GM12878 (cell line): ENCODE data around the gene CNOT3. TPM values are rescaled to one million over a fixed set of nuclear protein-coding genes. Genes with fewer than 3 reads are reported as not detected.

Experiments used
- BCL11A ChIP-seq: IDR thresholded peaks from 2 replicates; pipeline ENCODE4 v1.6.1; 2011; ENCODE audit warnings: low read depth, low read length
- BCL3 ChIP-seq: IDR thresholded peaks from 2 replicates; pipeline ENCODE4 v1.6.1; 2011; ENCODE audit warnings: borderline replicate concordance, low read depth, mild to moderate bottlenecking, moderate library complexity, low read length; ENCODE audit not compliant: insufficient read depth, poor library complexity, severe bottlenecking
- BHLHE40 ChIP-seq, 2 experiments: fragments of 450-650 bp in 1 of 2; IDR thresholded peaks; 2 replicates each; pipeline ENCODE4 v1.6.1; 2011 to 2017; ENCODE audit warnings: low read depth in 2 of 2, borderline replicate concordance in 1 of 2, improper control_type of control experiment in 1 of 2, low read length in 1 of 2, mild to moderate bottlenecking in 1 of 2
- CREB1 ChIP-seq: IDR thresholded peaks from 2 replicates; pipeline ENCODE4 v1.6.1; 2012; ENCODE audit warnings: low read depth, mild to moderate bottlenecking, inconsistent platforms
- CREM ChIP-seq: IDR thresholded peaks from 2 replicates; pipeline ENCODE4 v1.6.1; 2014; ENCODE audit warnings: antibody characterized with exemption, low read depth
- E2F4 ChIP-seq: IDR thresholded peaks from 2 replicates; pipeline ENCODE4 v1.6.1; 2012; ENCODE audit warnings: low read depth, low read length, improper control_type of control experiment
- E2F8 ChIP-seq: fragments of 450-650 bp; IDR thresholded peaks from 2 replicates; pipeline ENCODE4 v1.6.1; 2018; ENCODE audit warnings: mild to moderate bottlenecking, low read depth, moderate library complexity; ENCODE audit not compliant: partially characterized antibody
- HDAC6 ChIP-seq: fragments of 200-600 bp; sonication (generic); IDR thresholded peaks from one replicate; pipeline ENCODE4 v1.8.0; 2017; ENCODE audit warnings: antibody characterized with exemption; ENCODE audit not compliant: unreplicated experiment
- IKZF1 ChIP-seq: fragments of 450-650 bp; conservative IDR thresholded peaks from 2 replicates; pipeline ENCODE4 v1.6.1; 2017; ENCODE audit warnings: antibody characterized with exemption, mild to moderate bottlenecking
- IRF4 ChIP-seq: IDR thresholded peaks from 2 replicates; pipeline ENCODE4 v1.6.1; 2011; ENCODE audit warnings: low read depth, low read length
- MYB ChIP-seq: fragments of 150-350 bp; IDR thresholded peaks from 2 replicates; pipeline ENCODE4 v1.6.1; 2014; ENCODE audit warnings: mild to moderate bottlenecking, low read depth, low read length, borderline replicate concordance
- POU2F2 ChIP-seq: IDR thresholded peaks from 3 replicates; pipeline ENCODE4 v1.6.1; 2011; ENCODE audit warnings: low read depth, mild to moderate bottlenecking, low read length, borderline replicate concordance
- YY1 ChIP-seq: IDR thresholded peaks from 2 replicates; pipeline ENCODE4 v1.6.1; 2011; ENCODE audit warnings: low read depth, mild to moderate bottlenecking, low read length
- polyA plus RNA-seq, 11 experiments: library from polyadenylated mRNA; depleted of rRNA in 4 of 11; unstranded in 6 of 11; stranded (reverse) in 5 of 11; fragments of >200 nt; fragmentation: Nextera tagmentation in 4 of 11; fragmentation: Illumina TruSeq in 1 of 11; extraction: Ambion mirVana in 4 of 11; extraction: Trizol in 1 of 11; gene quantifications; 1 replicate in 1 of 11; 2 replicates in 10 of 11; pipeline versions ENCODE4 v1.2.1 to v1.2.3, GENCODE V29; 2011 to 2016; ENCODE audit warnings: inconsistent platforms in 2 of 11, missing spikeins in 2 of 11, low read depth in 1 of 11
- total RNA-seq, 4 experiments: library from RNA; depleted of rRNA in 3 of 4; stranded (reverse); fragments of >200 nt in 3 of 4; fragmentation: Illumina TruSeq in 1 of 4; extraction: Trizol in 1 of 4; gene quantifications; 2 replicates each; pipeline versions ENCODE4 v1.2.1 to v1.2.3, GENCODE V29; 2013 to 2021
- TF ChIP-seq, protein P1 (sequence below): fragments of 450-650 bp; IDR thresholded peaks from 2 replicates; pipeline ENCODE4 v1.6.1; 2017; ENCODE audit warnings: low read depth, mild to moderate bottlenecking, moderate library complexity
- TF ChIP-seq, protein P2 (sequence below): fragments of 450-650 bp; IDR thresholded peaks from 2 replicates; pipeline ENCODE4 v1.6.1; 2017; ENCODE audit warnings: mild to moderate bottlenecking
- TF ChIP-seq, protein P3 (sequence below): fragments of 450-650 bp; formaldehyde crosslinking; IDR thresholded peaks from 2 replicates; pipeline ENCODE4 v1.5.0; 2022; ENCODE audit warnings: mild to moderate bottlenecking, missing genetic modification characterization

The CNOT3 gene
- total and polyA plus RNA-seq, 10 of the 15 experiments (the other 5 are each of a cell fraction or from before 2014, with no cell fraction given): 0.14 to 45.1 (median 14.0) TPM

- TF ChIP-seq, protein P1, sequence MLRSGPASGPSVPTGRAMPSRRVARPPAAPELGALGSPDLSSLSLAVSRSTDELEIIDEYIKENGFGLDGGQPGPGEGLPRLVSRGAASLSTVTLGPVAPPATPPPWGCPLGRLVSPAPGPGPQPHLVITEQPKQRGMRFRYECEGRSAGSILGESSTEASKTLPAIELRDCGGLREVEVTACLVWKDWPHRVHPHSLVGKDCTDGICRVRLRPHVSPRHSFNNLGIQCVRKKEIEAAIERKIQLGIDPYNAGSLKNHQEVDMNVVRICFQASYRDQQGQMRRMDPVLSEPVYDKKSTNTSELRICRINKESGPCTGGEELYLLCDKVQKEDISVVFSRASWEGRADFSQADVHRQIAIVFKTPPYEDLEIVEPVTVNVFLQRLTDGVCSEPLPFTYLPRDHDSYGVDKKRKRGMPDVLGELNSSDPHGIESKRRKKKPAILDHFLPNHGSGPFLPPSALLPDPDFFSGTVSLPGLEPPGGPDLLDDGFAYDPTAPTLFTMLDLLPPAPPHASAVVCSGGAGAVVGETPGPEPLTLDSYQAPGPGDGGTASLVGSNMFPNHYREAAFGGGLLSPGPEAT: no peak
- TF ChIP-seq, protein P2, sequence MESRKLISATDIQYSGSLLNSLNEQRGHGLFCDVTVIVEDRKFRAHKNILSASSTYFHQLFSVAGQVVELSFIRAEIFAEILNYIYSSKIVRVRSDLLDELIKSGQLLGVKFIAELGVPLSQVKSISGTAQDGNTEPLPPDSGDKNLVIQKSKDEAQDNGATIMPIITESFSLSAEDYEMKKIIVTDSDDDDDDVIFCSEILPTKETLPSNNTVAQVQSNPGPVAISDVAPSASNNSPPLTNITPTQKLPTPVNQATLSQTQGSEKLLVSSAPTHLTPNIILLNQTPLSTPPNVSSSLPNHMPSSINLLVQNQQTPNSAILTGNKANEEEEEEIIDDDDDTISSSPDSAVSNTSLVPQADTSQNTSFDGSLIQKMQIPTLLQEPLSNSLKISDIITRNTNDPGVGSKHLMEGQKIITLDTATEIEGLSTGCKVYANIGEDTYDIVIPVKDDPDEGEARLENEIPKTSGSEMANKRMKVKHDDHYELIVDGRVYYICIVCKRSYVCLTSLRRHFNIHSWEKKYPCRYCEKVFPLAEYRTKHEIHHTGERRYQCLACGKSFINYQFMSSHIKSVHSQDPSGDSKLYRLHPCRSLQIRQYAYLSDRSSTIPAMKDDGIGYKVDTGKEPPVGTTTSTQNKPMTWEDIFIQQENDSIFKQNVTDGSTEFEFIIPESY: no peak
- TF ChIP-seq, protein P3, sequence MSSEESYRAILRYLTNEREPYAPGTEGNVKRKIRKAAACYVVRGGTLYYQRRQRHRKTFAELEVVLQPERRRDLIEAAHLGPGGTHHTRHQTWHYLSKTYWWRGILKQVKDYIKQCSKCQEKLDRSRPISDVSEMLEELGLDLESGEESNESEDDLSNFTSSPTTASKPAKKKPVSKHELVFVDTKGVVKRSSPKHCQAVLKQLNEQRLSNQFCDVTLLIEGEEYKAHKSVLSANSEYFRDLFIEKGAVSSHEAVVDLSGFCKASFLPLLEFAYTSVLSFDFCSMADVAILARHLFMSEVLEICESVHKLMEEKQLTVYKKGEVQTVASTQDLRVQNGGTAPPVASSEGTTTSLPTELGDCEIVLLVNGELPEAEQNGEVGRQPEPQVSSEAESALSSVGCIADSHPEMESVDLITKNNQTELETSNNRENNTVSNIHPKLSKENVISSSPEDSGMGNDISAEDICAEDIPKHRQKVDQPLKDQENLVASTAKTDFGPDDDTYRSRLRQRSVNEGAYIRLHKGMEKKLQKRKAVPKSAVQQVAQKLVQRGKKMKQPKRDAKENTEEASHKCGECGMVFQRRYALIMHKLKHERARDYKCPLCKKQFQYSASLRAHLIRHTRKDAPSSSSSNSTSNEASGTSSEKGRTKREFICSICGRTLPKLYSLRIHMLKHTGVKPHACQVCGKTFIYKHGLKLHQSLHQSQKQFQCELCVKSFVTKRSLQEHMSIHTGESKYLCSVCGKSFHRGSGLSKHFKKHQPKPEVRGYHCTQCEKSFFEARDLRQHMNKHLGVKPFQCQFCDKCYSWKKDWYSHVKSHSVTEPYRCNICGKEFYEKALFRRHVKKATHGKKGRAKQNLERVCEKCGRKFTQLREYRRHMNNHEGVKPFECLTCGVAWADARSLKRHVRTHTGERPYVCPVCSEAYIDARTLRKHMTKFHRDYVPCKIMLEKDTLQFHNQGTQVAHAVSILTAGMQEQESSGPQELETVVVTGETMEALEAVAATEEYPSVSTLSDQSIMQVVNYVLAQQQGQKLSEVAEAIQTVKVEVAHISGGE (CRISPR knock-in tag): no peak
- TF ChIP-seq IRF4 (no peak), CREM (no peak), E2F4 (no peak), CREB1 (no peak), HDAC6 (no peak), POU2F2 (no peak), BCL11A (no peak), MYB (no peak), IKZF1 (no peak), YY1 (no peak), E2F8 (no peak), BHLHE40 (IDR thresholded peaks at IDR 0.05; ENCODE audit: borderline replicate concordance in 1 of 2, low read depth in 2 of 2, low read length in 1 of 2) (no peak), BCL3 (no peak)
Measured at GRCh38 chr19:54186351-54186750, 48.8 kb downstream of the CNOT3 start (continued).
